ENCODE results near the gene TBC1D14. TPM values are rescaled to one million over a fixed set of nuclear protein-coding genes. Genes with fewer than 3 reads are reported as not detected.

Gene TBC1D14
- total RNA-seq, 4 donors from 2014 or later = 36.0 to 56.2 (median 41.4) TPM

DNA sequence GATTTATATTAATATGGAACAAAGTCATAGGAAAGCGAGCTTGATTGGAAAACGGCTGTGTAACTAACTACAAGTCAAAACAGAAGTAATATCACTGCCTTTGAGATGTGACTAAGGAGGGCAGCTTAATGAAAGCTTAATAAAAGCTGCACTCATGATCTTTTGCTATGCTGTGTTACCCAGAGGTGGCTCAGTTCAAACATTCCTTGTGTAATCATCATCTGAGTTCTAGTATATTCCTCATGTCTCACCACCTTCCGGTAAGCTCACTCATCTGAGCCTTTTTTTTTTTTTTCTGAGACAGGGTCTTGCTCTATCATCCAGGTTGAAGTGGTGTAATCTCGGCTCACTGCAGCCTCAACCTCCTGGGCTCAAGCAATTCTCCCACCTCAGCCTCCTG lies 153.2 kb downstream of the TBC1D14 start:
- Histone ChIP-seq H3K36me3 (peaks cover 0 to 56% of the 10 kb centered on the region in 2 donors), H3K27me3 (no peaks in the 10 kb centered on the region), H3K27ac (no peak overlapping the region), H3K4me1 (peaks cover 17 to 20% of the 10 kb centered on the region in 2 donors), H3K9me3 (no peaks in the 10 kb centered on the region), H3K4me3 (no peak overlapping the region)
- ATAC-seq = no peak
- TF ChIP-seq, protein P1, sequence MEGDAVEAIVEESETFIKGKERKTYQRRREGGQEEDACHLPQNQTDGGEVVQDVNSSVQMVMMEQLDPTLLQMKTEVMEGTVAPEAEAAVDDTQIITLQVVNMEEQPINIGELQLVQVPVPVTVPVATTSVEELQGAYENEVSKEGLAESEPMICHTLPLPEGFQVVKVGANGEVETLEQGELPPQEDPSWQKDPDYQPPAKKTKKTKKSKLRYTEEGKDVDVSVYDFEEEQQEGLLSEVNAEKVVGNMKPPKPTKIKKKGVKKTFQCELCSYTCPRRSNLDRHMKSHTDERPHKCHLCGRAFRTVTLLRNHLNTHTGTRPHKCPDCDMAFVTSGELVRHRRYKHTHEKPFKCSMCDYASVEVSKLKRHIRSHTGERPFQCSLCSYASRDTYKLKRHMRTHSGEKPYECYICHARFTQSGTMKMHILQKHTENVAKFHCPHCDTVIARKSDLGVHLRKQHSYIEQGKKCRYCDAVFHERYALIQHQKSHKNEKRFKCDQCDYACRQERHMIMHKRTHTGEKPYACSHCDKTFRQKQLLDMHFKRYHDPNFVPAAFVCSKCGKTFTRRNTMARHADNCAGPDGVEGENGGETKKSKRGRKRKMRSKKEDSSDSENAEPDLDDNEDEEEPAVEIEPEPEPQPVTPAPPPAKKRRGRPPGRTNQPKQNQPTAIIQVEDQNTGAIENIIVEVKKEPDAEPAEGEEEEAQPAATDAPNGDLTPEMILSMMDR (IDR thresholded peaks at IDR 0.05 in 4 of 5, conservative IDR thresholded peaks at IDR 0.05 in 1 of 5) = no peak
- TF ChIP-seq POLR2A (IDR thresholded peaks at IDR 0.05) = no peak
- in situ Hi-C loops (cut with MboI; ENCODE audit: low sequenced_read_pairs in 4 of 4) = loop anchor here in 2 of 4 donors (10.0 to 25.0 kb wide), 2 partner anchors 151 to 348 kb away; partner anchors contain the start of genes BLOC1S4 (in 1 of the 2) and TBC1D14 (in 1 of the 2)
- DNase-seq = no peak
- intact Hi-C loops (cut with DNase I; ENCODE audit: low total_unique reads) = no loop called here

DNA sequence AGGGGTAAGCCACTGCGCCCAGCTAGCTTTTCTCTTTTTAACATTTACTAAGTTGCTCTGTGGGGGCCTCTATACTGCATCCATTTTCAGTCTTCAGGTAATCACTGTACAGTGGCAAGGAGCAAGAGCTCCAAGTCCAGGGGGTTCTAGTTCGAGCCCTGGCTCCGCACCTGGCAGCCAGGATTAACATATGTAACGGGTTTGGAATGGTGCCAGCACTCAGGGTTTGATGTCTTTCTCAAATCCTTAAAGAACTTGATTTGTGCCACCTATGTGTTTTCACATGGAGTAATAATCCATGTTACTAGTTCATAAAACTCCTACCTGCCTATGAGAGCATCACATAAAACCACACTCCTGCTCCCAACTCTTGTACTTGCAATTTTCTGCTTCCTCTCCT lies 153.7 kb downstream of the TBC1D14 start:
- peaks cover 17 to 20% of the 10 kb centered on the region in 2 donors for H3K4me1 ChIP-seq
- H3K27ac ChIP-seq = peak overlapping the region in 2 of 4 donors; percentile 3 to 22
- H3K36me3 ChIP-seq = peaks cover 0 to 56% of the 10 kb centered on the region in 2 donors
- intact Hi-C loops (cut with DNase I; ENCODE audit: low total_unique reads) (no loop called here), in situ Hi-C loops (cut with MboI; ENCODE audit: low sequenced_read_pairs in 4 of 4) (loop anchor here in 2 of 4 donors (10.0 to 25.0 kb wide), 2 partner anchors 151 to 349 kb away; partner anchors contain the start of genes BLOC1S4 (in 1 of the 2) and TBC1D14 (in 1 of the 2))
- DNase-seq (no peak), ATAC-seq (no peak)
- H3K27me3 ChIP-seq = no peaks in the 10 kb centered on the region
- TF ChIP-seq, protein P1 (IDR thresholded peaks at IDR 0.05 in 4 of 5, conservative IDR thresholded peaks at IDR 0.05 in 1 of 5) = no peak
- no peak for TF ChIP-seq POLR2A (IDR thresholded peaks at IDR 0.05)
- H3K4me3 ChIP-seq = no peak overlapping the region
- H3K9me3 ChIP-seq = no peaks in the 10 kb centered on the region

GRCh38 chr4:7066006-7066405 lies 156.4 kb downstream of the TBC1D14 start:
- H3K27ac ChIP-seq = no peak overlapping the region
- H3K27me3 ChIP-seq = no peaks in the 10 kb centered on the region
- TF ChIP-seq, protein P1 (IDR thresholded peaks at IDR 0.05 in 4 of 5, conservative IDR thresholded peaks at IDR 0.05 in 1 of 5) = no peak
- H3K4me3 ChIP-seq = no peak overlapping the region
- peaks cover 0 to 36% of the 10 kb centered on the region in 2 donors for H3K36me3 ChIP-seq
- ATAC-seq (no peak), DNase-seq (no peak)
- in situ Hi-C loops (cut with MboI; ENCODE audit: low sequenced_read_pairs in 4 of 4) (loop anchor here in 2 of 4 donors (10.0 to 25.0 kb wide), 2 partner anchors 154 to 351 kb away; partner anchors contain the start of genes BLOC1S4 (in 1 of the 2) and TBC1D14 (in 1 of the 2)), intact Hi-C loops (cut with DNase I; ENCODE audit: low total_unique reads) (loop anchor here (5.0 kb wide), 1 partner anchor 284 kb away; the partner anchor contains the start of gene KIAA0232)
- H3K9me3 ChIP-seq = no peaks in the 10 kb centered on the region
- H3K4me1 ChIP-seq = peaks cover 31 to 33% of the 10 kb centered on the region in 2 donors

DNA sequence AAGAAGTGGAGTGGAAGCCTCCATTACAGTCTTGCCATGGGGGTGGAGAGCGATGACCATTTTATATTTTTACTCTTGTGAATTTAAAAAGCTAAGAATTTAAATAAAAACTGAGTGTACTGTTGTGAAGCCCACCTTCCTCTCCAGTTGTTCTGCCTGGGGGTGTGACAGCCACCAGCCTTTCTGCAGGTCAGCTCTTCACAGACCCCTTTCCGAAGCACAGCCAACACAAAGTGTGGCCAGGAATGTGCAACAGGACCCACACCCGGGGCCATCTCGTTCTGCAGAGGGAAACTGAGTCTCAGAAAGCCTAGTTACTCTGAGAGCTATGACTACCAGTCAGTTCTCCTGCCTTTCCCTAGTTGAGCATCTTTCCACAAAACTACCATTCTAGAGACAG lies 156.9 kb downstream of the TBC1D14 start:
- ATAC-seq (no peak), DNase-seq (no peak)
- in situ Hi-C loops (cut with MboI; ENCODE audit: low sequenced_read_pairs in 4 of 4) = loop anchor here in 2 of 4 donors (10.0 to 25.0 kb wide), 2 partner anchors 154 to 352 kb away; partner anchors contain the start of genes BLOC1S4 (in 1 of the 2) and TBC1D14 (in 1 of the 2)
- Histone ChIP-seq H3K27me3 (no peaks in the 10 kb centered on the region), H3K9me3 (no peaks in the 10 kb centered on the region), H3K27ac (peak overlapping the region; percentile 89 to 98 (median 95)), H3K4me1 (peaks cover 31 to 33% of the 10 kb centered on the region in 2 donors), H3K36me3 (peaks cover 0 to 31% of the 10 kb centered on the region in 2 donors), H3K4me3 (peak overlapping the region; percentile 81 to 99 (median 86))
- no peak for TF ChIP-seq POLR2A (IDR thresholded peaks at IDR 0.05)
- TF ChIP-seq, protein P1 (IDR thresholded peaks at IDR 0.05 in 4 of 5, conservative IDR thresholded peaks at IDR 0.05 in 1 of 5) = no peak
- intact Hi-C loops (cut with DNase I; ENCODE audit: low total_unique reads) = loop anchor here (5.0 kb wide), 1 partner anchor 284 kb away; the partner anchor contains the start of gene KIAA0232

All from gastrocnemius medialis (tissue), 4 donors.